GM19023 (cell line): Measurements from ENCODE around the gene NUP133.
"Not testable (repeated sequence)": the region's sequence is repeated elsewhere in the genome, so short reads cannot be mapped to it uniquely, and the experiment has no call there.

Source experiments
- ATAC-seq: cut with Tn5 transposase; IDR thresholded peaks from one replicate; pipeline ENCODE4 v1.9.1; 2021; ENCODE audit warnings: mild to moderate bottlenecking, moderate library complexity; ENCODE audit not compliant: unreplicated experiment

The NUP133 gene

DNA sequence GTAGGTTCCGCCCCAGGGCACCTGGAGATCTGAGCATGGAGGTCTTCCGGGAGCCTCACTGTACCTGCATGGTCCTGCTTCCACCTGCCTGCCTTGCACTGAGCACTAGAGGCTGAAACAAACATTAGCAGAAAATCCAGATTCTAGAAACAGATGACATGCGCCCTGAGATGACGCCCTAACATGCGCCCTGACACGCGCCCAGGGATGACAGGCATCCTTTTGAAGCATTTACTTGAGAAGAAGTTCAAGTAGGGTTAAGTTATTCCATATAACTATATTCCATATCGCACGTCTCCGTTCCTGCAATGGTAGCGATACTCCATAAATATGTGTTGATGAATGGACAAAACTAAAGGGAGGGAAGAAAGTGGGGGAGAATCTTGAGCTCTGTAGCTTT is 87.9 kb downstream of the NUP133 start:
- ATAC-seq: no peak

DNA sequence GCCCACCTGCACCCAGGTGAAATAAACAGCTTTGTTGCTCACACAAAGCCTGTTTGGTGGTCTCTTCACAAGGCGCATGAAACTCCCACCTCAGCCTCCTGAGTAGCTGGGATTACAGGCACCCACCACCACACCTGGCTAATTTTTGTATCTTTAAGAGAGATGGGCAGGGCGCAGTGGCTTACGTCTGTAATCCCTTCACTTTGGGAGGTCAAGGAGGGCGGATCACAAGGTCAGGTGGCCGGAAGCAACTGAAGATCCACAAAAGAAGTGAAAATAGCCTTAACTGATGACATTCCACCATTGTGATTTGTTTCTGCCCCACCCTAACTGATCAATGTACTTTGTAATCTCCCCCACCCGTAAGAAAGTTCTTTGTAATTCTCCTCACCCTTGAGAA is 89.6 kb downstream of the NUP133 start:
- not testable (repeated sequence) for ATAC-seq

DNA sequence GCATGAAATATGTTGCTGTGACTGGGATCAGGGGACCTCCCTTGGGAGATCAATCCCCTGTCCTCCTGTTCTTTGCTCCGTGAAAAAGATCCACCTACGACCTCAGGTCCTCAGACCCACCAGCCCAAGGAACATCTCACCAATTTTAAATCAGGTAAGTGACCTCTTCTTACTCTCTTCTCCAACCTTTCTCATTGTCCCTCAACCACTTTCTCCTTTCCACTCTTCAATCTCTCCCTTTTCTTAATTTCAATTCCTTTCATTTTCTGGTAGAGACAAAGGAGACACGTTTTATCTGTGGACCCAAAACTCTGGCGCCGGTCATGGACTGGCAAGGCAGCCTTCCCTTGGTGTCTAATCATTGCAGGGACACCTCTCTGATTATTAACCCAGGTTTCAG is 95.3 kb downstream of the NUP133 start:
- ATAC-seq: not testable (repeated sequence)

DNA sequence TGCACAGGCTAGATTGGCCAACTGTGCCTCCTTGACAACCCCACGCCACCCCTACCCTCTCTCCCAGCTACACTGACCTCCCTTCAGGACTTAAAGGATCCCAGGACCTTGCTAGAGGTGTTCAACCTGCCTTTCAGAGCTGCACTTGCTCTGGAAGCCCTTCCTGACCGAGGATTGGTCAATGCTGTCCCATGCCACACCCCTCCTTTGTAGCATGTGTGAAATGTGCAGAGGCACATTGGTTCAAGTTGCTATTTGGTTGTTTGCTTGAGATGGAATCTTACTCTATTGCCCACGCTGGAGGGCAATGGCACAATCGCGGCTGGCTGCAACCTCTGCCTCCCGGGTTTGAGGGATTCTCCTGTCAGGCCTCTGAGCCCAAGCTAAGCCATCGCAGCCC is 96.1 kb downstream of the NUP133 start:
- no peak for ATAC-seq

DNA sequence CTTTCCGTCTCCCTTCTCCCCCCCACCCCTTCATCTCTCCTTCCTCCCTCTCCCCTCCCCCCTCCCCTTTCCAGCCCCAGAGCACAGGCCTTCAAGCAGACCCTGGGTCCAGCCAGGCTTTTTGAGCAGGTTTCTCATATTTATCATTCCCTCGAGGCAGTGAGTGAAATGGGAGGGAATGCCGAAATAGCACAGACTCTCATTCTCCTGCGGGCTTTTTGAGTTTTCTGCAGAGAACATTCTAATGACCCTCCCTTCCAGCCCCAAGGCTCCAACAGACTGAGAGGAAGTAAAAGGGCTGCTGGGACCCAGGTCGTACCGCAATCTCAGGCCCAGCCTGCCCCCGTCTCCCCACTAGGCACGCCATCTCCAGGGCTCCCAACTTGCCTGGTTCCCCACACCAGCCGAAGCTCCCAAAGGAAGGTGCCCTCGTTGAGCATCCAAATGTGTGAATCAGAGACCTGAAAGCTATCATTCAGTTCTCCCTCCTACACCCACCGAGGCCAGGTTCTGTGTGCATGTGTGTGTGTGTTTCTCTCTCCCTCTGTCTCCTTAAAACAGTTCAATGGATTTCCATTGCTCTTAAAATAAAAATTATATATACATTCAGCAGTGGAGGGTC is 96.6 kb downstream of the NUP133 start:
- ATAC-seq: no peak

DNA sequence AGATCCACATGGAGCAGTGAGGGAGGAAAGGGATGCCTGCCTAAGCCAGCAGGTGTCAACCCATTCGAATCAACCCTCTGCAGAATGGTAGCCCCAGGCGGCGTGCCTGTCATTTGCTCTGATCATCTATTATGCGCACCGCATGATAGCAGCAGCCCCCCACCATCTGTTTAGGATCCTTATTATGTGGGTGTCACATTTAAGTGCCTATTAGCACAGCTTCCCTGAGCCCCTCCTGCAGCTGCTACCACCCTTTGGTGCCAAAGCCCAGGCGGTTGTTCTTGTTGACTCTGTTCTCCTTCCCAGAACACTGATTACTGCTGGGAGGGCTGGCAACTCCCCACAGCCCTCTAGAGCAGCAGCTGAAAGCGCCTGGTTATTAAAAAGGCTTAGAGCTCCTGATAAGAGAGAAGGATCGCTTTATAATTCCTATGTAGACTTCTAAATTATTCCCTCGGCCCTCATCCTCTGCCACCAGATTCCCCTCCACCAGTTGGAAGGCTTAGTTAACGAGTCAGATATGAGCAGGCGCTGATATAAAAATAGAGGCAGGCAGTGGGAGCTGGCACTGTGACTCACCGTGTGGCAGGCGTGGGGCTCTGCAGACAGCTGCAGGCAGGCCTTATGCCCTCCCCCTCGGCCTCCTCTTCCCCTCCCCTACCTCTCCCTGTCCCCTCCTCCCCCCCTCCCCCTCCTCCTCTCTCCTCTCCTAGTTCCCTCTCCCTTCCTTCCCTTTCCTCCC is 97.3 kb downstream of the NUP133 start:
- ATAC-seq: no peak

DNA sequence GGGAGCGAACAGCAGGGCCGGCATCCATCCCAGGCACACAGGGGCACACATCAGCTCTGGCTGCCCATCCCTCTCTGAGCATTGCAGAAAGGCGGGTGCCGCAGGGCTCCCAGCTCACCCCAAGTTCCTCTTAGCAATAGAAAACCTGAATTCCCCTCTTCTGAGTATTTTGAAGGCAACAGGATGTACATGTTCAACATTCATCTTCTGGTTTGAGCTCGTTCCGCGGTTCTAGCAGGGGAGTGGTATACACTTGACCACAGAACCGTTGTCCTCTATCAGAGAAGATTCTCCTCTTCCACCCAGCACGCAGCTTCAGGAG is 97.8 kb downstream of the NUP133 start:
- no peak for ATAC-seq

DNA sequence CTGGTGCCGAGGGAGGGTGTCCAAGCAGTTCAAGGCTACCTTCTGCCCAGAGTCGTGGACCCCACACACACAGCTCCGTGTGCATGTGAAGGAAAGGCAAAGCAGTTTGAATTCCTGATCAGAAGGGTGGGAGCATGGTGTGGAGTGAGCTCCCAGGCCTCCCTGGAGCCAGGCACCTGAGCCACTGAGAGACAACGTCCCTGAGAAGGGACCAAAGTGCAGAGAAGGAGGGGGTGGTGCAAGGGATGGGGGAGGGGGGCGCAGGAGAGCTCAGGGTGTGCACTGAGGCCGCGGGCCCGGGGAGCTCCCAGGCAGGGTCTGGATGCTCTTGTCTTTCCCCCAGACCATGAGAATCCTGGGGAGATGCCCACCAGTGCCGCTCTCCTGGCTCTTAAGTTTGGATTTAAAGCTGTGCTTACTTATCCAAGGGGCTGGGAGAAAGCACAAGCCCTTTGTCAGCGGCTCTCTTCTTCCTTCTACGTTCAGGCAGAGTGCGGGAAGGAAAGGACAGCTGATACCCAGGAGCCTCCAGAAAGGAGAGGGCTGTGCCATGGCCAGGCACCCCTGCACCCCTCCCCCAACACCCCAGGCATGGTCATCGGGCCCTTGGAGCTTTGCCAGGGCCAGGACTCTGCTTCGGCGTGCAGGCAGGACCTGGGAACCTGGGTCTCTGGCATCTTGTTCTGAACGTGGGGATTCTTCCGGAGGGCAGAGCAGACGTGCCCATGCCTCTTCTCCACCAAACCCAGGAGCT is 98.3 kb downstream of the NUP133 start:
- no peak for ATAC-seq

DNA sequence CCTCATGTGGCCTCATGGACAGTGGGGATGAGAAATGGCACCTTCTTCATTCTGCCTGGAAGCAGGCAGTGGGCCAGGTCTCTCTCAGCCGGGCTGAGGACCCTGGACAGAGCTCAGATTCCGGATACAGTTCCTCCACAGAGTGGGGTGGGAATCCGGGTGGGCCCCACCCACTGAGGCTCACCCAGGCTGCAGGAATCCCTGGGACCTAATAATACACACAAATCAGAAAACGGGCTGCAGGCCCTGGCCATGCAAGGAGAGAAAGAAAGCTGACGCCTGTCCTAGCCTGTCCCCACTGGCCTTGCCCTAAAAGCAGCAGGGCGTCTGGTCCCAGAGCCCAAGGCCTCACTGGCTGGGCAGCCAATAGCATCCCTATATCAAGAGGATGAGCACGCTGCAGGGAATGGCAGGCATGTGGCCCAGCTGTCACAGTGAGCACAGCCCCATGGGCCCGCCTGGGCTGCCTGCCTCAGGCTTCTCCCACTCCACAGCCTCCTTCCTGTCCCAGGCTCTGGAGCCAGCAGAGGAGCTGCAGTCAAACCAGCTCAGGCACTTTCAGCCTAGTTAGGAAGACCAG is 99.6 kb downstream of the NUP133 start:
- no peak for ATAC-seq

DNA sequence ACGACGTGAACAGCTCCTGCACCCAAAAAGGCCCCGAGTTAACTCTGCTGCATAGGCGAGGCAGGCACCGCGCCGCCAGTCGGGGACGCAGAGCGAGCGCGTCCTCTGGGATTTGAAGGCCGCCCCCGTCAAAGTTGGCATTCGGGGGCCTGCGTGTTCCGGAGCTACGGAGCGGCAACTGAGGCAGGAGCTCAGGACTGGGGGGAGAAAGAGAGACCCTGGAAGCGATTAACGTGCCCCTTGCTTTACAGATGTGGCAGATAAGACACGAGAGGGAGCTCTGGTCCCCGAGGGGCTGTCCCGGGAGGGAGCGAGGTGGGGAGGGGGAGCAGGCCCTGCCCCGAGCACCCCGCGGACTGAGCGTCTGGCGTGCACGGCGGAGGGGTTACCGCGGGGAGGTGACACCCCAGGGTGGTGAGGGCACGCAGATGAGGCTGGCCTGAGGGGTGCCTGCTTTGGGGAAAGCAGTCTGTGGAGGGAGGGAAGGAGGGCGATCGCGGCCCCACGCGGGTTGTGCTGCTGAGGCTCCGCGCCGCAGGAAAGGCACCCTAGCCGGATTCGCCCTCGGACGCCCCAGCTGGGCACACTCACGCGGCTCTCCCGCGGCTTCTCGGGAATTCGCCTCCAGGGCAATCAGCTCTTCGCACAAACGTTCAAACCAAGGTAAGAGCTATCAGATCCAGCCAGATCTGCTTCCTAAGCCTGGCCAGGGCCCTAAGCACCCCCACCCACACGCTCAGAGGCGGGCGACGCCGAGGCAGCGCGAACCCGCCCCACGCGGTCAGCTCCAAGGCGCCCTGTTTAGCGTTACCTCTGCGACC is 100.7 kb downstream of the NUP133 start:
- ATAC-seq: no peak

DNA sequence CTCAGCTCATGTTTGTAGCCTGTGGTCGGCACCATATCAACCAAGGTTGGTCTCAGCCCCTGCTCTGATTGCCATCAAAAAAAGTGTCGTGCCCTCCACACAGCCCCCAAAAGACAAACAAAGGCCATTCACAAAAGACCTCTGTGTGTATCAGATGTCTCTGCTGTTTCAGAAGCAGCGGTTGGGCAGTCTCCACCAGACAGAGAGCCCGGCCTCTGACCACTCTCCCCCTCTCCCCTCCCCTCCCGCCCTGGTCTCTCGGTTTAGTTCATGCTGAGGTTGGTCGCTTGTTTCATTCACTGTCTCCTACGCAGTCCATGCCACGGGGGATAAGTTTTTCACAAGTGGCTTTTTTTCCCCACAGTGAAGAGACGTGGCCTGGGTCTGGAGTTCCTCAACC is 101.3 kb downstream of the NUP133 start:
- ATAC-seq: no peak

DNA sequence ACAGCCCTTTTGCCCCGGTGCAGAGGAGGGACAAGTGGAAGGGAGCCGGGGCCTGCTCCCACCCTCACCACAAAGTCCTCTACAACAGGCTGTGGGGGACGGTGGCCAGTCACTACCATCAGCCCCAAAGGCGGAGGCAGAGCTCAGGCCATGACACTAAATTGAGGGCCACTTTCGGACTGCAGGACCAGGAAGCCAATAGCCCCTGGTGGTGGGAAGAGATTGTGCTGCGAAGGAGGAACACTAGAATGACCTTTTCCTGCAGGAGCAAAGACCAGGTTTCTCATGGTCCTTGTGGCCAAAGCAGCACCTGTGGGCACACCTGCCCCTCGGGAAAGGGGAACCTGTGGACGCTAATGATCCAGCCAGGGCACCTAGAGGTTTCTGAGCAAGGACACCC is 104.6 kb downstream of the NUP133 start:
- ATAC-seq: no peak

DNA sequence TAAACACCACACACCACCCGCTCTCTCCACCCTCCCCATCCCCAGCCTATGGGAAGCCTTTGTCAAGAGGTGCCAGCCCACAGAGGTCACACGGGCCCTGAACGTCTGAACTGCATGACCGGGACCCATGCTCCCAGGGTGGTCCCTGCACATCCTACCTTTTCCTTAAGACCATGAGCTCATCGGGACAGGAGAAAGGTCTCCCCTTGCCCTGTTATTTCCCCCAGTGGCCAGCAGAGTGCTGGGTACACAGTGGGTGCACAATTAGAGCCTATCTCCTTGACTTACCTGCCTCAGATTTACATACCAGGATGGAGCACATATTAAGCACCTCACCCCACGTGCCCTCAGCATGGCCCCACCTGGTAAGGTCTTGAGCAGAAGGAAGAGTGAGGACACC is 105.1 kb downstream of the NUP133 start:
- ATAC-seq: no peak

DNA sequence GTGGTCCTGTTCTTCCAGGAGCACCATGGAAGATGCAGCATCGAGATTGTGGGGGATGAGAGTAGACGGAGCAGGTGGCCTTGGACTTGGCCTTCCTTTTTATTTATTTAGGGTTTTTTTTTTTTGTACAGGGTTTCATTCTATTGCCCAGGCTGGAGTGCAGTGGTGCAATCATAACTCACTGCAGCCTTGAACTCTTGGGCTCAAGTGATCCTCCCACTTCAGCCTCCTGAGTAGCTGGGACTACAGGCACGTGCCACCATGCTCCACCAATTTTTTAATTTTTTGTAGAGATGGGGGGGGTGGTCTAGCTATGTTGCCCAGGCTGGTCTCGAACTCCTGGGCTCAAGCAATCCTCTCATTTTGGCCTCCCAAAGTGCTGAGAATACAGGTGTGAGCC is 105.8 kb downstream of the NUP133 start:
- ATAC-seq: not testable (repeated sequence)

DNA sequence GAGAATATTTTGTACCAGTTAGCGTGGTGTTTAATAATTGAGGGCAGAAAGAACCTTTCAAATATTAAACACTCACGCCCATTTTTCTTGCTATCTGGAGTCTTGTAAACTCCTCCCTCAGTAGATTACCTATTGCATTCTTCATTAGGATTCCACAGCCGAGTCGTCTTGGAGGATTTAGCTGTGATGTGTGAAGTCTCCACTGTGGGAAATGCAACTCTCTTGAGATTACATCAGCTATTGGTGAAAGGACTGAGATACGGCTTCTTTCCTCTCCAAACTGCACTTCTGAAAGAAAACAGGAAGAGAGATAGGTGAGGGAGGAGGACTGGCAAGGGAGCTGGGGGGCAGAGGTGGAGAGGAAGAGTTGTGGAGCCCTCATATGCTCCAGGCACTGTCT is 110.4 kb downstream of the NUP133 start:
- ATAC-seq: no peak

DNA sequence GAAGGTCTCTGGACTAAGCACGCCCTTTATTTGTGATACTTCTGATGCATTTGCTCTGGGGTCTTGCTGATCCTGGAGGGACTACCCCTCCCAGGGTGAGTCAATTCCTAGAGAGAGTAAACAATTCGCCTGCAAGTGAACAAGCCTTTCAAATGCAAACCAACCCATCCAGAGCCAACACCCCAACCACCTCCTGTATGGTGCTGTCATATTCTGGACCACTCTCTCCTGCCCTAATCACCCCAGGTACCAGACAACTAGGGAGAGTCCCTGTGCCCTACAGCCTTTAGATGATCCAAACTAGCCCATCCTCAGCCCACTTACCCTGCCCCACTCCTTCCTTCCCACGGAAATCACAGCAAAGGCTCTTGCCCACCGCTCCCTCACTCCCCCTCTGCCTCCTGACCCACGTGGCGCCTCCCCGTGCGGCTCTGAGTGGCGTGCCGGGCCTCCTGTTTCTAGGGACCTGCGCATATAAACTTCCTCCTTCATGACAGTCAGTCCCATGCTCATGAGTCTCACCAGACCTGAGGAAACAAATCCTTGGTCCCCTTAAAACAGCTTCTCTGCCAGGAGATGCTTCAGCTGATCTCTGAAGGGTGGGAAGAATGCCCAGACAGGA is 111.4 kb downstream of the NUP133 start:
- no peak for ATAC-seq

DNA sequence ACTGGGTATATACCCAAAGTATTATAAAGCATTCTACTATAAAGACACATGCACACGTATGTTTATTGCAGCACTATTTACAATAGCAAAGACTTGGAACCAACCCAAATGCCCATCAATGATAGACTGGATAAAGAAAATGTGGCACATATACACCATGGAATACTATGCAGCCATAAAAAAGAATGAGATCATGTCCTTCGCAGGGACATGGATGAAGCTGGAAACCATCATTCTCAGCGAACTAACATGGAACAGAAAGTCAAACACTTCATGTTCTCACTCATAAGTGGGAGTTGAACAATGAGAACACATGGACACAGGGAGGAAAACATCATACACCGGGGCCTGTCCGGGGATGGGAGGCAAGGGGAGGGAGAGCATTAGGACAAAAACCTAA is 113.6 kb downstream of the NUP133 start:
- not testable (repeated sequence) for ATAC-seq

DNA sequence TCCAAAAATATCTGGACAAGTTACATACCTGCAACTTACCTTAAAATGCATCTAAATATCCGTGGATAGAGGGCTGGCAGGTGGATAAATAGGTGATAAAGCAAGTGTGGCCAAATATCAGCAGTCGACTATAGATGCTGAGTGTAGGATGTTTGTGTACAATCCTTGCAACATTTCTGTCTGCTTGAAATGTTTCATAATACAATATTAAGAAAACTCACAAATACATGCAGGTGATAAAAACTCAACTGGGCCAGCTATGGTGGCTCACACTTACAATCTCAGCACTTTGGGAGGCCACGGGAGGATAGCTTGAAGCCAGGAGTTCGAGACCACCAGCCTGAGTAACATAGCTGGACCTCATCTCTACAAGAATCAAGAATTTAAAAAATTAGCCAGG is 115.2 kb downstream of the NUP133 start:
- ATAC-seq: no peak
